ENCODE measurements around the gene MEGF6.

DNA sequence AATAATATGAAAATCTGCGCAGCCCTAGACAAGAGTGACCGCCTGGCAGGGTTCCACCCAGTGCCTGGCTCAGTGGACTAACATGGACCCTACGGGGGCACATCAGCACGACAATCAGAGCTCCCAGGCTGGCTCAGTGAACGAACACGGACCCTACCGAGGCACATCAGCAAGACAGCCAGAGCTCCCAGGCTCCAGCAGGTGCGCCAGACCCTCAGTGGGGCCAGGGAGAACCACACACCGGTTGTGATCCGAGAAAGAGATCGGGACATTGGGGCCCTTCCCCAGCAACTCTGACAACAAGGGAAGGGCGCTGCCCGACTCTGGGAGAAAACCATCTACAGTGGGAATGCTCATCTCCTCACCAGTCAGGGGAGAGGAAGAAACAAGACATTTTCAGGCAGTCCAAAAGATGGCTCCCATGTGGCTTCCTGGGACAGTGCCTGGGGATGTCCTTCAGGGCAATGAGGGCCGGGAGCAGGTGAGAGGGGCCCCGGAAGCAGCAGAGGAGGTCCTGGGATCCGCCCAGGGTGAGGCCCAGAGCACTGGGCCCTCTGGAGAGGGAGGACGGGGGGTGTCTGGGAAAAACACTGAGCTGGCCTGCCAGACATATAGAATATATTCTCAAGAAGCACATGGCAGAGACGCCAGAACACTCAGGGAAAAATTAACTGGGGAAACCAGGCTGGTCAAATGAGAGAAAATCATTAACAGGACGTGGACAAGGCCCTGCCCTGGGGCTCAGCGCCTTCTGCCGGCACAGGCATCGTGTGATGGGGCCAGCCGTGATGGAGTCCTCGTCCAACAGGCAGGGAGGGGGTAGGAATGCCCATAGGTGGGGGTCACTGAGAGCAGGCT is 152.0 kb downstream of the MEGF6 start:
- TF ChIP-seq POLR2A (IDR thresholded peaks at IDR 0.05; ENCODE audit: low read depth, low read length) (no peak), POLR2AphosphoS5 (IDR thresholded peaks at IDR 0.05; ENCODE audit: low read depth, low read length) (no peak), TAF1 (IDR thresholded peaks at IDR 0.05; ENCODE audit: borderline replicate concordance, low read depth, low read length) (no peak)
